WI38 (cell line): ENCODE results near the gene LCA5.
A peak's percentile ranks its signal among the peaks of the same experiment; 100 is the strongest.

Source experiments
- H3K4me3 ChIP-seq: 2 replicates; pipeline ENCODE4 v1.5.1; 2011; ENCODE audit warnings: low read depth, mild to moderate bottlenecking, control low read depth, low read length
- CTCF ChIP-seq: IDR thresholded peaks from 2 replicates; pipeline ENCODE4 v1.5.1; 2012; ENCODE audit warnings: low read depth, mild to moderate bottlenecking, control low read depth, low read length

Gene LCA5

GRCh38 chr6:79548304-79548703 lies 11.1 kb upstream of the LCA5 start:
- H3K4me3 ChIP-seq: no peak overlapping the region
- no peak for TF ChIP-seq CTCF

GRCh38 chr6:79546186-79546585 lies 9.0 kb upstream of the LCA5 start:
- TF ChIP-seq CTCF: no peak
- H3K4me3 ChIP-seq: no peak overlapping the region

GRCh38 chr6:79544939-79545450 lies 7.8 kb upstream of the LCA5 start:
- no peak overlapping the region for H3K4me3 ChIP-seq
- peak; percentile 53 for TF ChIP-seq CTCF

GRCh38 chr6:79544299-79544927 lies 7.2 kb upstream of the LCA5 start:
- no peak for TF ChIP-seq CTCF
- H3K4me3 ChIP-seq: peak overlapping the region; percentile 12; the same call in 1 of the 2 replicates

- H3K4me3 ChIP-seq: no peak overlapping the region
- no peak for TF ChIP-seq CTCF
Observed at GRCh38 chr6:79543886-79544285, 6.7 kb upstream of the LCA5 start.

- no peak overlapping the region for H3K4me3 ChIP-seq
- no peak for TF ChIP-seq CTCF
Observed at GRCh38 chr6:79543411-79543810, 6.2 kb upstream of the LCA5 start.

GRCh38 chr6:79538106-79538971 lies 1.1 kb upstream of the LCA5 start:
- no peak for TF ChIP-seq CTCF
- H3K4me3 ChIP-seq: peak overlapping the region; percentile 67
